Stimulated activated CD4-positive, alpha-beta T cell treated with anti-CD3 and anti-CD28 coated beads, Interleukin-15, amount 100 ng/mL, for 24 hours (primary cell): ENCODE data around the gene HS1BP3.

Source experiments
- DNase-seq: peaks from one replicate; pipeline ENCODE4 v3.0.0-alpha.2; 2020

HS1BP3 gene

GRCh38 chr2:20674974-20675679, 24.2 kb upstream of the HS1BP3 start:
- no peak for DNase-seq

- DNase-seq = no peak
Observed at GRCh38 chr2:20674309-20674965, 23.5 kb upstream of the HS1BP3 start.

GRCh38 chr2:20673686-20674308, 22.9 kb upstream of the HS1BP3 start:
- DNase-seq = no peak

DNA sequence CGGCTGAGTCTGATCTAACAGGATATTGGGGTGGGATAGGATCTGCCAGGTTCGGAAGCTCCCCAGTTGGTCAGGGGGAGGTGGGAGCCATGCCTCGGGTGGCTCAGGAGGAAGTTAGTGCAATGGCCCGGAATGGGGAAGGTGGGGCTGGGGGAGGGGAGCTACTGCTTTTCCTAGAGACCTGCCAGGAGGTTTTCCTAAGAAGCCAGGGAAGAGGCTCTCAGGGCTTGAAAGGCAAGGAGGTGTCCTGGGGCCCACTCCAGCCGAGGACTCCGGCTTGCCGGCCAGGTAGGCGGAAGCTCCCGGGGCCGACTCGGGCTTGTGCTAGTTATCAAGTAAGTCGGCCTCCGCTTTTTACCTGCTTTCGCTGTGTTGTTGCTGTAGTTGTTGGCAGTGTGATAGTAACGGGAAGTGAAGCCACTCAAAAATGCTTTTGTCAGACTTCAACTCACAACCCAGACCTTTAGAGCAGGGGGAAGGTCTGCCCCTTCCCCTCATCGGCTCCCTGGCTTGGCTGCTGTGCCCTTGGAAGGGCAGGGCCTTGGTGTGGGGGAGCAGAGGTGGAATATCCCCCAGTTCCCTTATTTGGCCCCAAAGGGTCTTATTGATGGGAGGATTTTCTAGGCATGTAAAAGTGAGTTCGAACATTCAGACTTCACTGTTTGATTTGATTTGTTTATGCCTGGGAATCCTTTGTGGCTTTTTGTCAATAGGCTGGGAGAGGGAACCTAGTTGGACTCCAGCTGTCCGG, 21.5 kb upstream of the HS1BP3 start:
- no peak for DNase-seq

GRCh38 chr2:20671736-20672080, 20.8 kb upstream of the HS1BP3 start:
- no peak for DNase-seq

GRCh38 chr2:20671036-20671735, 20.3 kb upstream of the HS1BP3 start:
- no peak for DNase-seq

- no peak for DNase-seq
Observed at GRCh38 chr2:20670315-20671035, 19.6 kb upstream of the HS1BP3 start.

DNA sequence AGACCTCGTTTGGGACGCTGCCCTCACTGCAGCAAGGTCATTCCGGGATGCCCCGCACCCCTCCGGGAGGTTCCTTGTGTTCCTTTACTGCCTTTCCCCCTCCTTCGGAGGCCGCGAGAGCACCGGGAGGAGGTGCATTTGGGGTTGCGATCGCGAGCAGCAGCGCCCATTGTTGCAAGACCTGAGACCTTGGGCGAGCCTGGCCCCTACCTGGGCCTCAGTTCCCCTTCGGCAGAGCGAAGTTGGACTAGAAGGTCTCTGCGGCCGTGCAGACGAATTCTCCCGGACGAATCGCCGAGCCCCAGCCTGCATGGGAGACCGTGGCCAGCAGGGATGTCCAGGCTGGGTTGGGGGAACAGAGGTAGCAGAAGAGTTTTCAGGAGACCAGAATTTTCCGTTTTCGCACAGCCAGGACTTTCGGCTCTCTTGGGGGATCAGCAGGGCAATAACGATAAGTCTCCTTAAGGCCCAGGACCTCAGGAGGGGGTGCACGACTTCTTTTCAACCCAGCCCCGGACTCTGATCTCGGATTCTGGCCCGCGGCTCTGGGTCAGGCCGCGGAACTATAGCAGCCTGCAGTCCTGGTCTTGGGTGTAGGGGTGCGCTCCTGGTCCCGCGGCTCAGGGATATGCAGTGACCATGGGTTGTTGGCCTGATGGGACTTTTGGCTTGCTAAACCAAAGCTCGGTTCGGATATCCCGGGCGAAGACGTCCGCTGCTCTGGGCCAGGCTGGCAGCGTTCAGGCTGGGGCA, 18.8 kb upstream of the HS1BP3 start:
- no peak for DNase-seq

DNA sequence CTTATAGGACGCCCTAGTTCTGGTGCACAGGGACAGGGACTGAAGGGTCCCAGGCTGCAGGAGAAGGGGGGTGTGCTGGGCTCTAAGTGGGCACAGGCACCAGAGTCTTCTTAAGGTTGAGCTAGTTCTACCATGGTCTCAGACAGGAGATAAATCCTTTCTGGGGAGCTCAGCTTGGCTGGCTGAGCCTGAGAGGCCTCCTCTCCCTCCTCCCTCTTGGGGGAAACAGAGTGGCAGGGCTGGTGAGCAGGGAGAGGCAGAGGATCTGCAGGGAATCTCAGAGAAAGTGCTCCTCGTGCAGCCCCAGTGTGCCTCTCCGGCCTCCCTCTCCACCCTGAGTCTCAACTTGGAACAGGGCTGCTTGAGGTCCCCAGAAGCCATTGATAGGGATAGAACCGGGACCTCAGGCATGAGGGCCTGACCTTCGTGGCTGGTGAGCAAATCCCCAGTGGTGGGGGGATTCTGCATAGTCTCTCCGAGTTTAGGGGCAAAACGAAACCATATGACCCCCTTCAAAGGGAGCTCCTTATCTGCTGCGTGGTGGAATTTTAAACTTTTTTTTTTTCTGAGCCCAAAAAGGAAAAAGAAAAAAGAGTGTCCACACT, 18.1 kb upstream of the HS1BP3 start:
- no peak for DNase-seq

GRCh38 chr2:20668451-20668850, 17.6 kb upstream of the HS1BP3 start:
- DNase-seq = no peak

DNA sequence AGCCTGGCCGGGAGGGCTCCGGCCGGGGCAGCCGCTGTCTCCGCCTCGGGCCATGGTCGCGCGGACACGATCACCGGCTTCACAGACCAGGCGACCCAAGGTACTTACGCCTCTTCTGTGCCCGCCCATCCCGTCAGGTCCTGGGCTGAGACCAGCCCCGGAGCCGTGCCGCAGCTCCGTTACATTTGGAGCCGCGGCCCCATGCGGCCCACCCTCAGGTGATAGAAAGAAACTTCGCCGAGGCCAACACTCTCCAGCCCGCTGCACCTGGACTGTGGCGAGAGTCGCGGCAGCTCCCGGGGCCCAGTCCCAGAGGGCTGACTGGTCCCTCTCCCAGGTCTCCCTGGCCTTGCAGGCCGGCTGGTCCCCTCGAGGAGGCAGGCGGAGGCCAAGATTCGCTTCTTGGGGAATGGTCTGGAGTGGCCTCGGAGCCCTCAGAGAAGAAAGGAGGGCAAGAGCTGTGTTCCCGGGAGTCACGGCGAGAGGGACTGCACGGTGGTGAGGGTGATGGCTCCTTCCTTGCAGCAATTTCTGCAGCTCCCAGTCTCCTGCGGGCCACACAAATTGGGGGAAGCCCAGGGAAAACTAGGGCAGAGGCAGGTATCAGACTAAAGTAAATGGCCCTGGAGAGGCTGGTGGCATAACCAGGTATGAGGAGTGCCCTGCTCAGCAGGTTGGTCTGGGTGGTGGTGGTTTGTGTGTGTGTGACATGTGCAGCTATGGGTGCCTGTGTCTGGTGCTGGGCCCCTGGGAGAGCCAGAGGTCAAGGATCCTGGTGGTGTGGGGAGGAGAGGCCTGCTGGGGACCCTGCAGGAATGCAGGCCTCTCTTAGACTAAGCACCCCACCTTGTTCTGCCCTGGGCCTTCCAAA, 16.9 kb upstream of the HS1BP3 start:
- DNase-seq = no peak

GRCh38 chr2:20667151-20667530, 16.2 kb upstream of the HS1BP3 start:
- DNase-seq = peak; percentile 34

DNA sequence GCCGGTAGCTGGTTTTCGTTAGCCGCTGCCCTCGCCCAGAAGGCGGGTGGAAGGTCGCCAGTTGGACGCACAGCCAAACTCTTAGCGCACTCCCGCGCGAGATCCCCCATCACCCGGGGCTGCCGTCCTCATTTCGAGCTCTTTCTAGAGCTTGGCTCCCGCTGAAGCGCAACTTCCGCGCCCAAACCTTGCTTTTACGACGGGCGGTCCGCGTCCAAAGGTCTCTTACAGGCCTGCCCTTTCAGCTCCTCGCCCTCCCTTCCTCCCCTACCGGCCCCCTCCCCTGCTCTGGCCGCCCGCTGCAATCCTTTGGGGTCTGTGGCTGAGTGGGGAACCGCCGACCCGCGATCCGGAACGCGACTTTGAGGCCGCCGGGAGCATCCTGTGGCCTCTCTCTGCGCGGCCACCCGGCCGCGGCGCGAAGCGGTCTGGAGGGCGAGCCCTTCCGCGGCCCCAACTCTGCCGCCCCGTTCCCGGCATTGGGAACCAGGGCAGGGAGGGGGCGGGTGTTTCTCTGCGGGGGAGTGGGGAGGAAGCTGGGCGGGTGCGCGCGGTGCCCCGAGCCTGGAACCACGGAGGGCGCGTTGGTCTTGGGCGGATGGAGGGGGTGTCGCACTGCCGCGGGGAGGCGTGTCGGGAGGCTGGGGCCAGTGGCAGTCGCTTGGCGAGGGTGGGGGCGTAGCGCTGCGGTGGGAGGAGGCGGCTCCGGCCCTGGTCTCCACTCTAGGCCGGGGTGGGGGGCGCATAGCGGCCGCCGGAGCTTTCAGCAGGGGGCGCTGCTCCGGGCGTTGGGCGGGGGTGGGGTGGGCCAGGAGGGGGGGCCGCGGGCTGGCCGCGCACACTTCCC, 15.6 kb upstream of the HS1BP3 start, which contains the start of gene GDF7:
TSS of gene GDF7 (plus strand) at position 841 of the 847 bp plus-strand sequence. CDS start 96 bp downstream, outside the sequence.
- peak; percentile 45 for DNase-seq

DNA sequence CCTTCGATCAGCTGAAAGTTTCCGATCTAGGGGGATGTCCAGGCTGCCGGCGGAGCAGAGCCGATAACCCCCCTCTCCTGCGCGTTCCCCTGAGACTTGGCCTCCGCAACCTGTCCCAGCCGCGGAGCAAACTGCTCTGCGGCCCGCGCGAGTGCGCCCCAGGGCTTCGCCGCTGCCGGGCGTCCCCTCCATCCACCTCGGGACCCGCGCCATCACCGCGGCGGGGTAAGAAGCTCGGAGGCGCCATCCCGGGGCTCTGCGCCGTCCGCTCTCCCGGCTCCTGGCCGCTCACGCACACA, 15.1 kb upstream of the HS1BP3 start:
- DNase-seq = no peak

DNA sequence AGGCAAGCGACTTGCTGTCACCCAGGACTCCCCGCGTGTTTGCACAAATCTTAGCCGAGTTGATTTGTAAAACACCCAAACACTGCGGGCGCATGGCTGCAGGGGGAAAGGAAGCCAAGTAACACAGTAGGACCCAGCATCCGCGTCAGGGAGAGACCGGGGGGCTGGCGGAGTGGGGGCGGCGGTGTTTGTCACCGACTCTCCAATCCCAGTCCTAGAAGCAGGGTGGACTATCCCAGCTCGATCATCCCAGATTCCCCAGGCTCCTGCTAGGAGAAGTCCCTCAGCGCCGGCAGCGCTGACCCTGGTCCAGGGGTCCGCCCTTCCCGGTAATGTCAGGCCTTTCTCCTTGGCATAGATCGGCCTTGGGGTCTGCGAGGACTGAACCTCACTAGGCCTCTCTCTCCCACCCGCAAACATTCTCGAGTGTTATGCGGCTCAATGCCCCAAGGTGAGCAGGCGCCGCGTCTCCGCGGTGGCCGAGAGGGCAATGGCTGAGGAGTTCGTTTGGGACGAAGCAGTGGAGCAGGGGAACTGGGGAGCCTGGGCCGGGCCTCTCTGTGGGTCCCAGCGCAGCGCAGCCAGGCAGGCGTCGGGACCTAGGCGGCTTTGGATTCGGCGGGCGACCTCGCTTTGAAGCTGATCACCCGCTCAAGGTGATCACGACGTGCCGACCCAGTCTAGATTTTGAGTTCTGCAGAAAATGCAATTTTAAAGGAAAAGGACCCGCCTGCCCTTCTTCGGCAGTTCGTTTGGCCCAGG, 14.5 kb upstream of the HS1BP3 start:
- DNase-seq = peak; percentile 27

- DNase-seq = no peak
Observed at GRCh38 chr2:20664431-20665242, 13.7 kb upstream of the HS1BP3 start.

GRCh38 chr2:20664071-20664390, 13.1 kb upstream of the HS1BP3 start:
- no peak for DNase-seq
